PC-9 (cell line): ENCODE results near the gene B3GNT3. TPM values are rescaled to one million over a fixed set of nuclear protein-coding genes. Genes with fewer than 3 reads are reported as not detected.

Experiments used
- BruUV-seq: library from RNA; stranded (reverse); fragments of 400-500 nt; replicated peaks from 2 replicates; lab custom pipeline; 2021; lab: Mats Ljungman, UMichigan
- CTCF ChIA-PET: fragments of 300-600 bp; sonication (Branson Sonifier 250); formaldehyde crosslinking; loops from one replicate; lab custom pipeline; 2022; ENCODE audit warnings: antibody characterized with exemption; lab: Charles Lee
- POLR2A ChIA-PET: fragments of 300-600 bp; sonication (Branson Sonifier 250); formaldehyde crosslinking; loops from one replicate; lab custom pipeline; 2022; ENCODE audit warnings: antibody characterized with exemption; ENCODE audit not compliant: unreplicated experiment; lab: Charles Lee
- DNase-seq, 2 experiments: peaks; one replicate each; pipeline versions ENCODE4 v3.0.0 to v3.0.0-alpha.2; 2015 to 2022; ENCODE audit warnings: mixed read lengths in 1 of 2
- H2AFZ ChIP-seq: fragments of 200-600 bp; sonication (generic); 2 replicates; pipeline ENCODE4 v1.8.1; 2017; ENCODE audit warnings: antibody characterized with exemption
- H3F3A ChIP-seq: fragments of 200-600 bp; sonication (generic); 2 replicates; pipeline ENCODE4 v1.8.1; 2017; ENCODE audit warnings: antibody characterized with exemption, mild to moderate bottlenecking, low read depth; ENCODE audit not compliant: insufficient read depth
- H3K27ac ChIP-seq: fragments of 200-600 bp; sonication (generic); 2 replicates; pipeline ENCODE4 v1.6.1; 2016; ENCODE audit warnings: mixed run types
- H3K27me3 ChIP-seq: fragments of 200-600 bp; sonication (generic); 2 replicates; pipeline ENCODE4 v1.6.1; 2016; ENCODE audit warnings: low read depth, mixed run types; ENCODE audit not compliant: insufficient read depth
- H3K36me3 ChIP-seq: fragments of 200-600 bp; sonication (generic); 2 replicates; pipeline ENCODE4 v1.6.1; 2016; ENCODE audit warnings: low read depth, mixed run types
- H3K4me1 ChIP-seq: fragments of 200-600 bp; sonication (generic); replicated peaks from 2 replicates; pipeline ENCODE4 v1.6.1; 2016; ENCODE audit warnings: mixed run types; ENCODE audit not compliant: insufficient read depth
- H3K4me2 ChIP-seq: fragments of 200-600 bp; sonication (generic); 2 replicates; pipeline ENCODE4 v1.6.1; 2017; ENCODE audit warnings: mixed run types
- H3K4me3 ChIP-seq: fragments of 200-600 bp; sonication (generic); 2 replicates; pipeline ENCODE4 v1.6.1; 2016; ENCODE audit warnings: mixed run types
- H3K79me2 ChIP-seq: fragments of 200-600 bp; sonication (generic); 2 replicates; pipeline ENCODE4 v1.6.1; 2017; ENCODE audit warnings: low read depth, mixed run types
- H3K9me2 ChIP-seq: fragments of 200-600 bp; sonication (generic); 2 replicates; pipeline ENCODE4 v1.8.1; 2017; ENCODE audit warnings: mild to moderate bottlenecking; ENCODE audit not compliant: insufficient read depth
- H3K9me3 ChIP-seq: fragments of 200-600 bp; sonication (generic); 2 replicates; pipeline ENCODE4 v1.8.1; 2016; ENCODE audit warnings: low read depth; ENCODE audit not compliant: insufficient read depth
- H4K20me1 ChIP-seq: fragments of 200-600 bp; sonication (generic); 2 replicates; pipeline ENCODE4 v1.8.1; 2017; ENCODE audit not compliant: insufficient read depth
- EZH2 ChIP-seq: fragments of 200-600 bp; sonication (generic); IDR thresholded peaks from 2 replicates; pipeline ENCODE4 v1.8.0; 2017; ENCODE audit warnings: antibody characterized with exemption, low read depth
- intact Hi-C: fragments of 100-400 bp; cut with micrococcal nuclease; formaldehyde crosslinking; loops from one replicate; pipeline ENCODE4 v1.10.0; 2022; ENCODE audit not compliant: unreplicated experiment
- total RNA-seq: library from RNA; stranded (reverse); gene quantifications from 2 replicates; pipeline ENCODE4 v1.2.3, GENCODE V29; 2021
- TF ChIP-seq, protein P1 (sequence below): fragments of 200-600 bp; sonication (generic); conservative IDR thresholded peaks from 2 replicates; pipeline ENCODE4 v1.6.1; 2017; ENCODE audit warnings: mixed run types, antibody characterized with exemption, mild to moderate bottlenecking, moderate library complexity

The B3GNT3 gene
- total RNA-seq, 1 experiment from 2014 or later, result 65.9 TPM

DNA sequence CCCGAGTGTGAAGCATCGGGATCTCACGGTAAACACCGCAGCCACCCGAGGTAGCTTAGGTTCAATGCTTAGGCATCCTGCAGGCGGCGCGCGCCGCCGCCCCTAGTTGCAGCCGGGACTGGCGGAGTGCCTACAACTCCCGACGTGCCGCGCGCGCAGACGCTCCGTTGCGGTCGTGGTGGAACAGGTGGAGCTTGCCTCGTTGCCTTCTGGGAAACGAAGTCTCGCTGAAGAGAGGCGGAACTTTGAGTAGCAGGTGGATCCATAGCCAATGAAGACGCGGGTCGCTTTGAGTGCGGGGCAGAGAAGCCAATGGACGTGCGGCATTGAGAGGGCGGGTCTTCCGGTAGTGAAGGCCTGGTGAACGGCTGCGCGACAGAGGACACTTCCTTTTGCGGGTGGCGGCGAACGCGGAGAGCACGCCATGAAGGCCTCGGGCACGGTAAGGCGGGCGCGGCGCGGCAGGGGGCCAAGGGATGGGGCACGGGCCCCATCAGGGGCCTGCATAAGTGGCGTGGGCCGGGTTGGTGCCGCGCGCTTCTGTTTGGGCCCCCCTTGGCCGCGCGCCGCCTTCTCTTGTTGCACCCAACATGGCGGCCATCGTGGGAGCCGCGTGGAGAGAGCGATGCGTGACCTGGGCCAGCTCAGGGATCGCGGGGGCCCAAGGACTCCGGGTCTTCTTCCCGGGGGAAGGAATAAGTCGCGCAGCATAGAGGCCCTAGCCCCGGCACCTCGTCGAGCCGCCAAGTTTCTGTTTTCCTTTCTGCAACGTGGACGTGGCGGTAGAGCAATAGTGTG is 64.8 kb downstream of the B3GNT3 start, which contains the start of gene RPL18A:
Gene RPL18A (plus strand): TSS at position 378 of the 798 bp plus-strand sequence. CDS start 47 bp downstream, at position 425.
- H3K36me3 ChIP-seq, result peaks cover 42% of the 10 kb centered on the region
- H3K27ac ChIP-seq, result peak within 1 kb of the TSS; percentile 79
- peak within 1 kb of the TSS; percentile 87 for H3K4me3 ChIP-seq
- H4K20me1 ChIP-seq, result peaks cover 46% of the 10 kb centered on the region
- H3K9me3 ChIP-seq, result no peaks in the 10 kb centered on the region
- peaks cover 31% of the 10 kb centered on the region for H3K4me1 ChIP-seq
- H3K4me2 ChIP-seq, result peak within 1 kb of the TSS; percentile 98
- H3K79me2 ChIP-seq, result peaks cover 42% of the 10 kb centered on the region
- H3K9me2 ChIP-seq, result no peaks in the 10 kb centered on the region
- TF ChIP-seq EZH2, result no peak
- TF ChIP-seq, protein P1, sequence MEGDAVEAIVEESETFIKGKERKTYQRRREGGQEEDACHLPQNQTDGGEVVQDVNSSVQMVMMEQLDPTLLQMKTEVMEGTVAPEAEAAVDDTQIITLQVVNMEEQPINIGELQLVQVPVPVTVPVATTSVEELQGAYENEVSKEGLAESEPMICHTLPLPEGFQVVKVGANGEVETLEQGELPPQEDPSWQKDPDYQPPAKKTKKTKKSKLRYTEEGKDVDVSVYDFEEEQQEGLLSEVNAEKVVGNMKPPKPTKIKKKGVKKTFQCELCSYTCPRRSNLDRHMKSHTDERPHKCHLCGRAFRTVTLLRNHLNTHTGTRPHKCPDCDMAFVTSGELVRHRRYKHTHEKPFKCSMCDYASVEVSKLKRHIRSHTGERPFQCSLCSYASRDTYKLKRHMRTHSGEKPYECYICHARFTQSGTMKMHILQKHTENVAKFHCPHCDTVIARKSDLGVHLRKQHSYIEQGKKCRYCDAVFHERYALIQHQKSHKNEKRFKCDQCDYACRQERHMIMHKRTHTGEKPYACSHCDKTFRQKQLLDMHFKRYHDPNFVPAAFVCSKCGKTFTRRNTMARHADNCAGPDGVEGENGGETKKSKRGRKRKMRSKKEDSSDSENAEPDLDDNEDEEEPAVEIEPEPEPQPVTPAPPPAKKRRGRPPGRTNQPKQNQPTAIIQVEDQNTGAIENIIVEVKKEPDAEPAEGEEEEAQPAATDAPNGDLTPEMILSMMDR, result peak; percentile 81
- H2AFZ ChIP-seq, result peak within 1 kb of the TSS; percentile 81
- DNase-seq, result peak; percentile 97 to 100
- TSS peak; percentile 54 for BruUV-seq
- H3K27me3 ChIP-seq, result no peaks in the 10 kb centered on the region
- ChIA-PET POLR2A (interaction anchor here (0.5 to 1.0 kb wide), 18 partner anchors 8 to 523 kb away, joined by 3 to 35 read pairs (median 6); partner anchors contain the start of genes CCDC124, JUND, MVB12A and PGLS), CTCF (interaction anchor here (0.5 to 1.3 kb wide), 12 partner anchors 12 to 724 kb away, joined by 3 to 67 read pairs (median 6); partner anchors contain the start of genes ABHD8, CCDC124 and MAST3)
- intact Hi-C loops, result loop anchor here (1.0 to 10.0 kb wide), 6 partner anchors 73 to 512 kb away; partner anchors contain the start of genes MAP1S and SLC27A1
- peaks cover 47% of the 10 kb centered on the region for H3F3A ChIP-seq

DNA sequence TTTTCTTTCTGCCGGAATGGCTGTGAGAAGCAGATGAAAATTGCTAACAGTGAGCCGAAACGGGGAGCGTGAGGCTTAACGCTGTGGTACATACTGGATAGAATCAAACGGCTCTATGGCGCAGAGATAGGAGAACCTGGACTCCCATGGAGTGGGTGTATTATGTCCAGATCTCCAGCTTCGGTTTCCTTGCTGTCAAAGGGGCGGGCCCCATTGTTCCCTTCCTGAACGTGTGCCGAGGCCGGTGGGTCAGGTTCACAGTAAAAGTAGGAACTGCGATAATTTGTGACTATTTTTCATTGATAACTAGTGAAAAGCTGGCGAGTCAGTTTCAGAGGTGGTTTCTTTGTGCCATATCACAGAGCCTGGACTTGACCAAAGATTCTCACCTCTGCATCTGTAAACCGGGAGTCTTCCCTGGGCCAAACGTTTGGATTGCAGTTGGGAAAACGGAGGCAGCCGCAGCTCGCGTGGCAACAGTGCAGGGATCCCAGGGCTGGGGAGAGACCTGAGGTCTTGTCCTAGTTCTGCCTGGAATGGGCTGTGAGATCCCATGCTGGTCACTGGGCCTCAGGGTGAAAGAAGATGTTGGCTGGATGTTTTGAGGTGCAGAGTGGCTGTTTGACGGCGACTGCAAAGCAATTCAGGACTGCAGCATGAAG is 65.5 kb downstream of the B3GNT3 start:
- Histone ChIP-seq H3K4me2 (peak overlapping the region; percentile 98), H3K9me3 (no peaks in the 10 kb centered on the region), H3F3A (peaks cover 54% of the 10 kb centered on the region), H3K9me2 (no peaks in the 10 kb centered on the region), H3K79me2 (peaks cover 42% of the 10 kb centered on the region), H2AFZ (no peak overlapping the region), H4K20me1 (peaks cover 53% of the 10 kb centered on the region), H3K27ac (peak overlapping the region; percentile 79), H3K36me3 (peaks cover 42% of the 10 kb centered on the region), H3K4me3 (peak overlapping the region; percentile 87), H3K27me3 (no peaks in the 10 kb centered on the region), H3K4me1 (peaks cover 36% of the 10 kb centered on the region)
- DNase-seq, result no peak
- intact Hi-C loops, result no loop called here
- BruUV-seq, result no TSS peak
- CTCF ChIA-PET, result no interaction called here
- no peak for TF ChIP-seq EZH2
- TF ChIP-seq, protein P1, result no peak
- POLR2A ChIA-PET, result interaction anchor here (0.5 to 0.6 kb wide), 2 partner anchors 524 to 548 kb away, joined by 3 to 4 read pairs; no protein-coding TSS in a partner anchor

DNA sequence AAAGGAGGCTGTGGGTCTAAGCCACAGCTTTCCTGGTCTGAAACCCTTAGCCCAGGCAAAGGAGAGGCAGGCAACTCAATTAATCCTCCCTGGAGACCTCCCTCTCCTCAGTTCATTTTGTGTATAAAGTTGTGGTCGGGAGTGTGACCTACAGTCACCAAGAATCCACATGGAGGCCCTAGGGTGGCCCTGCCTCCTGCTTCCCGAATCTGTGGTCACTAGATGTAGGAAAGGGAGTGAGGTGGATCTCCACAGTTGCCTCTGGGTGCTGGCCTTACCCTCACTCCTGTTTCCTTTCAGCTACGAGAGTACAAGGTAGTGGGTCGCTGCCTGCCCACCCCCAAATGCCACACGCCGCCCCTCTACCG is 66.0 kb downstream of the B3GNT3 start:
- Histone ChIP-seq H4K20me1 (peaks cover 56% of the 10 kb centered on the region), H3K9me3 (no peaks in the 10 kb centered on the region), H3K27me3 (no peaks in the 10 kb centered on the region), H3K4me3 (peak overlapping the region; percentile 87), H3K9me2 (no peaks in the 10 kb centered on the region), H3F3A (peaks cover 59% of the 10 kb centered on the region), H3K4me1 (peaks cover 41% of the 10 kb centered on the region), H3K36me3 (peaks cover 42% of the 10 kb centered on the region), H2AFZ (no peak overlapping the region), H3K4me2 (peak overlapping the region; percentile 98), H3K79me2 (peaks cover 42% of the 10 kb centered on the region), H3K27ac (peak overlapping the region; percentile 79)
- TF ChIP-seq EZH2, result no peak
- TF ChIP-seq, protein P1, result no peak
- CTCF ChIA-PET, result no interaction called here
- DNase-seq, result no peak
- no TSS peak for BruUV-seq
- POLR2A ChIA-PET, result interaction anchor here (0.6 kb wide), 1 partner anchor 549 kb away, joined by 4 read pairs; no protein-coding TSS in a partner anchor
- intact Hi-C loops, result no loop called here
